Body of pancreas (tissue), 4 donors: ENCODE results near the gene FRMPD4. TPM values are rescaled to one million over a fixed set of nuclear protein-coding genes. Genes with fewer than 3 reads are reported as not detected.

Experiments
- ATAC-seq: fragments of 150-250 bp; one replicate; pipeline ENCODE4 v1.9.1; 2016
- DNase-seq, 4 donors: peaks; one replicate each; pipeline ENCODE4 v3.0.0-alpha.2; 2019
- H3K27ac ChIP-seq, 4 donors: fragments of 200-600 bp; sonication (generic); 1 replicate in 3 of 4; 2 replicates in 1 of 4; pipeline versions ENCODE4 v1.5.1 to v1.6.1; 2016 to 2019; ENCODE audit warnings: mild to moderate bottlenecking in 1 of 4, mixed read lengths in 1 of 4, moderate library complexity in 1 of 4
- H3K27me3 ChIP-seq, 2 donors: fragments of 200-600 bp; sonication (generic); one replicate each; pipeline ENCODE4 v1.6.0; 2016; ENCODE audit warnings: mild to moderate bottlenecking in 1 of 2
- H3K36me3 ChIP-seq, 2 donors: fragments of 200-600 bp; sonication (generic); replicated peaks in 1 of 2; 2 replicates each; pipeline ENCODE4 v1.5.1; 2016; ENCODE audit warnings: low read depth in 2 of 2; ENCODE audit not compliant: insufficient read depth in 1 of 2
- H3K4me1 ChIP-seq: fragments of 200-600 bp; sonication (generic); one replicate; pipeline ENCODE4 v1.6.0; 2016
- H3K4me3 ChIP-seq, 2 donors: fragments of 200-600 bp; sonication (generic); 1 replicate in 1 of 2; 2 replicates in 1 of 2; pipeline ENCODE4 v1.5.1; 2016 to 2019
- H3K9me3 ChIP-seq, 3 donors: fragments of 200-600 bp; sonication (generic); 1 replicate in 2 of 3; 2 replicates in 1 of 3; pipeline ENCODE4 v1.5.1; 2016
- POLR2A ChIP-seq, 3 donors: fragments of 450-650 bp; IDR thresholded peaks; one replicate each; pipeline ENCODE4 v1.6.1; 2016; ENCODE audit warnings: antibody characterized with exemption in 3 of 3, mild to moderate bottlenecking in 2 of 3
- WGBS, 2 donors: methylation state at CpG; one replicate each; pipeline ENCODE4 v1.1.5; 2017; 5-methylcytosine and 5-hydroxymethylcytosine counted together
- intact Hi-C: fragments of 100-400 bp; cut with DNase I; formaldehyde crosslinking; loops from one replicate; pipeline ENCODE4 v1.15.1; 2023
- total RNA-seq, 2 donors: library from RNA; depleted of rRNA; stranded (reverse); fragments of >200 nt; gene quantifications; one replicate each; pipeline ENCODE4 v1.1.0, GENCODE V29; 2016
- TF ChIP-seq, protein P1 (sequence below), 7 experiments: fragments of 450-650 bp in 4 of 7; fragments of 200-600 bp in 3 of 7; sonication (generic) in 3 of 7; IDR thresholded peaks; one replicate each; pipeline ENCODE4 v1.5.1; 2016 to 2019; ENCODE audit warnings: antibody characterized with exemption in 7 of 7

Gene FRMPD4
- total RNA-seq, 2 donors from 2014 or later, result 0.26 TPM; not detected in 1

DNA sequence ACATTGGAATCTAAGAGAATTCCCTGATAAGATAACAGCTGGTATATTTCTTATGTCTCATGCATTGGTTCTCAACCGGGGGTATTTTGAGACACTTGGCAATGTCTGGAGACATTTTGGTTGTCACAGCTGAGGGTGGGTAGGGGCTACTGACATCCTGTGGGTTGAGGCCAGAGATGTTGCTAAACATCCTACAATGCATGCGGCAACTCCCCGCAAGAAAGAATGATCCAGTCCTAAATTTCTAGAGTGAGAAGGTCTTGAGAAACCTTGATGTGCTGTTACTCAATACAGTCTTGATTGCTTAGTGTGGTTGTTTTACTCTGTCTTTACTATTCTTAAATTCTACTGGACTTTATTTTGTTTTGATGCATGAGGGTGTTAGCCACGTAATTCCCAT lies 287.2 kb downstream of the FRMPD4 start:
- TF ChIP-seq, protein P1, sequence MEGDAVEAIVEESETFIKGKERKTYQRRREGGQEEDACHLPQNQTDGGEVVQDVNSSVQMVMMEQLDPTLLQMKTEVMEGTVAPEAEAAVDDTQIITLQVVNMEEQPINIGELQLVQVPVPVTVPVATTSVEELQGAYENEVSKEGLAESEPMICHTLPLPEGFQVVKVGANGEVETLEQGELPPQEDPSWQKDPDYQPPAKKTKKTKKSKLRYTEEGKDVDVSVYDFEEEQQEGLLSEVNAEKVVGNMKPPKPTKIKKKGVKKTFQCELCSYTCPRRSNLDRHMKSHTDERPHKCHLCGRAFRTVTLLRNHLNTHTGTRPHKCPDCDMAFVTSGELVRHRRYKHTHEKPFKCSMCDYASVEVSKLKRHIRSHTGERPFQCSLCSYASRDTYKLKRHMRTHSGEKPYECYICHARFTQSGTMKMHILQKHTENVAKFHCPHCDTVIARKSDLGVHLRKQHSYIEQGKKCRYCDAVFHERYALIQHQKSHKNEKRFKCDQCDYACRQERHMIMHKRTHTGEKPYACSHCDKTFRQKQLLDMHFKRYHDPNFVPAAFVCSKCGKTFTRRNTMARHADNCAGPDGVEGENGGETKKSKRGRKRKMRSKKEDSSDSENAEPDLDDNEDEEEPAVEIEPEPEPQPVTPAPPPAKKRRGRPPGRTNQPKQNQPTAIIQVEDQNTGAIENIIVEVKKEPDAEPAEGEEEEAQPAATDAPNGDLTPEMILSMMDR (IDR thresholded peaks at IDR 0.05), result no peak
- TF ChIP-seq POLR2A (IDR thresholded peaks at IDR 0.05), result no peak
- intact Hi-C loops, result no loop called here
- WGBS, 2 donors, result 56 to 62% methylated on average over 2 to 3 of the region's 4 CpGs
- H3K27me3 ChIP-seq, result no peaks in the 10 kb centered on the region
- no peaks in the 10 kb centered on the region for H3K9me3 ChIP-seq
- no peaks in the 10 kb centered on the region for H3K36me3 ChIP-seq
- H3K4me1 ChIP-seq, result no peaks in the 10 kb centered on the region
- DNase-seq (no peak), ATAC-seq (no peak)
- H3K4me3 ChIP-seq, result no peak overlapping the region
- H3K27ac ChIP-seq, result no peak overlapping the region

DNA sequence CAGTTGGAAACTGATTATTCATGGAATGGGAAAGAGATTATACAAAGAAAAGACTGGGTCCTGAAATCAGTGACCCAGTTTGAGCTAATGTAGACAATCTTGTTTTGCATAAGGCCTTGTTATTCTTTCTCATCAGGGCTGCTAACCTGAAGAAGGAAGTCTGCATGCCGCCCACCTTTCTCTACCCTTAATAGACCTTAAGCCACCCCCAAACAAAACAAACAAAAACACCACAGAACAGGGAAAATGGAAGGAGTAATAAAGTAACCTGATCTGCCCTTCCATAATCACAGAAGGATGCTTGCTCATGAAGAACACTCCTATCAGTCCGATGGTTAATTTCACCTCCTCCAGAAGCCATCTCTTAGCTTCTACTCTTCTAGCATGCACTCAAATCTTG lies 288.1 kb downstream of the FRMPD4 start:
- Histone ChIP-seq H3K4me3 (no peak overlapping the region), H3K27me3 (no peaks in the 10 kb centered on the region), H3K9me3 (no peaks in the 10 kb centered on the region), H3K36me3 (no peaks in the 10 kb centered on the region), H3K27ac (no peak overlapping the region), H3K4me1 (no peaks in the 10 kb centered on the region)
- ATAC-seq, result no peak
- DNase-seq, result no peak
- TF ChIP-seq, protein P1 (IDR thresholded peaks at IDR 0.05), result no peak
- TF ChIP-seq POLR2A (IDR thresholded peaks at IDR 0.05), result no peak
- 61 to 66% methylated on average over 2 of the region's 2 CpGs for WGBS, 2 donors
- intact Hi-C loops, result no loop called here

DNA sequence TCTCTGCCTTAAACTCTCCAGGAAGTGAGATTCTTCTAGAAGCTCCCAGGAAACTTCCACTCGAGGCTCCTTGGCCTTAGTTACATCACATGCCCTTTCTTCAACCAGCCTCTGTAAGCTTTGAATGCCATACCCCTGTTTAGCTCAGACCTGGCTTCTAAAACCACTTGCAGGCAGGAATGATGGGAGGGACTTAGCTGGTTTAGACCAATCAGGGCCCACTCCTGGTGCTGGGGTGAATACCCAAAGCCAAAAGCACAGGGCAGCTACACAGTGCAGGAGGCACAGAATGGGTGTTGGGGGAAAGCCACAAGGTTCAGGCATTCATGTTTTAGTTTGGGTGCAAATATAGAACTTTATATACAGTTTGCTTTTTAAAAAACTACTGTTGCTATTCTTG lies 296.2 kb downstream of the FRMPD4 start:
- Histone ChIP-seq H3K4me1 (no peaks in the 10 kb centered on the region), H3K27ac (no peak overlapping the region), H3K36me3 (no peaks in the 10 kb centered on the region), H3K4me3 (no peak overlapping the region), H3K9me3 (no peaks in the 10 kb centered on the region), H3K27me3 (no peaks in the 10 kb centered on the region)
- intact Hi-C loops, result no loop called here
- ATAC-seq (no peak), DNase-seq (no peak)
- TF ChIP-seq, protein P1 (IDR thresholded peaks at IDR 0.05), result no peak
- TF ChIP-seq POLR2A (IDR thresholded peaks at IDR 0.05), result no peak
- 40 to 50% methylated on average over 1 of the region's 1 CpG for WGBS, 2 donors

DNA sequence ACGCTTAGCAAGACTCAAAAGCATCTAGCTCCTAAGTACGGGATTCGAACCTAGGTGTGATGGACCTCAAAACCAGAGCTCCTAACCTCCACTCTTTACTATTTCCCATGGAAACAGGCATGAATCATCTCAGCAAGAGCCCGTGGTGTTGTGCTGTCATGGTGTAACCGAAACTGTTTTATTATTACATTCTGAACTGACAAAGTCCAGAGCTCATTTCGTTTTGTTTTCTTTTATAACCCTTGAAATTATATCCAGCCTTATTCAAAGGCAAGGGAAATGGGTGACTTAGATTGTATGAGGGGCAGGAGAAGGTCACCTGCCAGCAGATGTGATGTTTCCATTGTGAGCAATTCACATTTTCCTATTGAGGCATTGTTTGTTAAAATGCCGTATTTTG lies 301.1 kb downstream of the FRMPD4 start:
- 45 to 50% methylated on average over 7 of the region's 7 CpGs for WGBS, 2 donors
- no peak overlapping the region for H3K27ac ChIP-seq
- no peak for DNase-seq
- intact Hi-C loops, result no loop called here
- TF ChIP-seq POLR2A (IDR thresholded peaks at IDR 0.05), result no peak
- TF ChIP-seq, protein P1 (IDR thresholded peaks at IDR 0.05), result no peak
- H3K27me3 ChIP-seq, result no peaks in the 10 kb centered on the region
- no peaks in the 10 kb centered on the region for H3K4me1 ChIP-seq
- H3K36me3 ChIP-seq, result no peaks in the 10 kb centered on the region
- no peak overlapping the region for H3K4me3 ChIP-seq
- no peaks in the 10 kb centered on the region for H3K9me3 ChIP-seq
- no peak for ATAC-seq

DNA sequence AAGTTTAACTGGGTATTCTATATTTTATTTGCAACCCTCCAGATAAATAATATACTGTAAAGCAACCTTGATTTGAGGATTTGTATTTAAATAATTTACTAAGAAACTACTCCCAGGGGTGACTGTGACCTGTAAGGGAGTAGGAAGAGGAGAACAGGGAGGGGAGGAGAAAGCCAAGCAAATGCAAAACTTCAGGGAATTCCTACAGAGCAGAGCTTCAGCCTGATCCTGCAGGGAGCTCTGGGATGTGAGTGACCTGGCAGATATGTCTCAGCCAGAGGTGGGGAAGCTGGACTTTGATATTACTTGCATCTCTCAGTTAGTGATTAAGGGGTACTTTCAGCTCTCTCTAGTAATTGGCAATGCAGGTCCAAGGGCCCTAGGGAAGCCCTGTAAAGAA lies 302.0 kb downstream of the FRMPD4 start:
- intact Hi-C loops, result no loop called here
- no peaks in the 10 kb centered on the region for H3K36me3 ChIP-seq
- no peaks in the 10 kb centered on the region for H3K27me3 ChIP-seq
- no peaks in the 10 kb centered on the region for H3K9me3 ChIP-seq
- no peaks in the 10 kb centered on the region for H3K4me1 ChIP-seq
- H3K4me3 ChIP-seq, result no peak overlapping the region
- no peak overlapping the region for H3K27ac ChIP-seq
- no peak for DNase-seq
- TF ChIP-seq POLR2A (IDR thresholded peaks at IDR 0.05), result no peak
- TF ChIP-seq, protein P1 (IDR thresholded peaks at IDR 0.05), result no peak
- no peak for ATAC-seq
